Left kidney (tissue), 2 donors: ENCODE results near the gene SAMD4A. TPM values are rescaled to one million over a fixed set of nuclear protein-coding genes. Genes with fewer than 3 reads are reported as not detected.

ENCODE experiments used
- DNase-seq: peaks from one replicate; pipeline ENCODE4 v3.0.0-alpha.2; 2013
- polyA plus RNA-seq: library from polyadenylated mRNA; unstranded; fragments of 120-200 nt; gene quantifications from one replicate; pipeline ENCODE4 v1.2.1, GENCODE V29; 2013; ENCODE audit not compliant: insufficient read length

SAMD4A gene
- polyA plus RNA-seq, 1 donor = 10.1 TPM

- DNase-seq = peak; percentile 49
Observed at GRCh38 chr14:54564868-54565784, 1.8 kb upstream of the SAMD4A start.

DNA sequence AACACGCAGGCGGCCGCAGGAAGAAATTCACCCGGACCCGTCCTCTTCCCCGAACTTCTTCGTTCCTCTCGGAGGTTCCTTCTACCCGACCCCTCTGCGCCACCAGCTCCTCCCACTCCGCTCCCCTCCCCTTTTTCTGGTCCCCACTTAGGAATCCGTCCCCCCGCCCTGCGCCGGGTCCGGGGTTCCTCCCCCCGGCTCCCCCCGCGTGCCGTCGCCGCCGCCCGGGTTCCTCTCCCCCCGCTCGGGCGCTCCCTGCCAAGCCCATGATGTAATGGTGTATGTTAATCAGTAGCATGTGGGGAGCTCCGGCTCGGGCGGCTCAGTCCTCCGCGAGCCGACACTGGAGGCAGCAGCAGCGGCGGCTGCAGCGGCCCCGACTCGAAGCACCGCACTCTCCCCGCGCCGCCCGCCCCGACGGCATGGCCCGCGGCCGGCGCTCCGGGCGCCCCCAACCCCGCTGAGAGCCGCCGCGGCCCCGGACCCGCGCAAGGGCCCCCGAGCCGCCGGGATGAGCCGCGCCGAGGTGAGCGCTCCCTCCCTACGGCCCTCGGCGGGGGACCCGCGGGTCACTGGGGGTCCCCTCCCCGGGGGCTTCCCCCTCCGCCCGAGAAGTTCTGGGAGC is 1.0 kb upstream of the SAMD4A start:
- DNase-seq = peak; percentile 90

- DNase-seq = no peak
Observed at GRCh38 chr14:54567224-54567638, 303 bp downstream of the SAMD4A start.

GRCh38 chr14:54567639-54568561 is 972 bp downstream of the SAMD4A start:
- DNase-seq = peak; percentile 49

DNA sequence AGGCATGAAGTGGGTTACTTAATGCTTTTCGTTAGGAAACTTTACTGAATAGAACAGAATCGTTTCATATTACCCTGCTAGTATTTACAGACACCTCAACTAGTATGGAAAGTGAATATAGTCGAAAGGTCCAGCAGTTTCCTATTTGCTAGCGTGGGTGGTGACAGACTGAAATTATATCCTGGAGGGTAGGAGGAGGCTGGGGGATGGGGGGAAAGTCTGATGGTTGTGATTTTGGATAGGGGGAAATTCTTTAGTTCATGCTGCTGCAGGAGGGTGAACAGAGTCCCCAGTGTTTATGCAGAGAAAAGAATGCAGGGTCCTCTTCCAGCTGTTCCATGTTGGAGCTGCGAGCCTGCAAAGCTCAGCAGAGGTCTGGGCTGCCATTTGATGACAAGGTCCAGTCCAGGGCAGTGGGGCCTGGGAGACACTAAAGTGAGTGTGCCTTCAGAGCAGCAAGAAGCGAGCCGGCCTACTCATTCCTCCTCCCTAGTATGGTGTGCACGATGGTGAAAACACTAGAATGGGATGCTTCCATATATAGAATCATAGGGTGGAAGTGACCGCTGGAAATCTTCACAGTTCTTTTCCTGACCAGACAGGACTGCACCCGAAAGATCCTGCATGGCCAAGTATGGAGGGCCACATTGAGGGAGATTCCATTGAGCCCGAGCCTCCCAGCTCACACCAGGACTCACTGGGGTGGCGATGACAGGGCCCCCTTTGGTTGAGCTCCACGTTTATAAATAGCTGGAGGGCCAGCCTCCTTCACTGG is 2.1 kb downstream of the SAMD4A start:
- peak; percentile 39 for DNase-seq

DNA sequence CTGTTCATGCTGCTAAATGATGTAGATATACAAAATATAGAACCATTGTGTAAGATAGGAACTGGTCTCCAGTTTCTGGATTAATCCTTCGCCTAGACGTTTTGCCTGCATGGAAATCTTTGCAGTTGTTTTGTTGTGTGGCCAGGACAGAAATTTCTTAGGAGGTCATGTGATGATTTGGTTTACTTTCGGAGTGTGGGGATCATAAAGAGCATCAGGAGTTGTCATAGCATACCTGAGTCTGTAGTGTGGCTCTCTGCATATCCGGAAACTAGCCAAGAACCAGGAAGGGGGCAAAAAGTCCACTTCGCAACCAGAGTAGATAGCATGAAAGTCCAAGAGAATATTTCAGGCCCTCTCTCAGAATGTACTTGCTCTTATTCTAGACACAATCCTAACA is 3.1 kb downstream of the SAMD4A start:
- no peak for DNase-seq

GRCh38 chr14:54570631-54571415 is 3.9 kb downstream of the SAMD4A start:
- no peak for DNase-seq

- no peak for DNase-seq
Observed at GRCh38 chr14:54572316-54572715, 5.4 kb downstream of the SAMD4A start.

- DNase-seq = no peak
Observed at GRCh38 chr14:54574528-54574927, 7.6 kb downstream of the SAMD4A start.

GRCh38 chr14:54577494-54577893 is 10.6 kb downstream of the SAMD4A start:
- DNase-seq = no peak

DNA sequence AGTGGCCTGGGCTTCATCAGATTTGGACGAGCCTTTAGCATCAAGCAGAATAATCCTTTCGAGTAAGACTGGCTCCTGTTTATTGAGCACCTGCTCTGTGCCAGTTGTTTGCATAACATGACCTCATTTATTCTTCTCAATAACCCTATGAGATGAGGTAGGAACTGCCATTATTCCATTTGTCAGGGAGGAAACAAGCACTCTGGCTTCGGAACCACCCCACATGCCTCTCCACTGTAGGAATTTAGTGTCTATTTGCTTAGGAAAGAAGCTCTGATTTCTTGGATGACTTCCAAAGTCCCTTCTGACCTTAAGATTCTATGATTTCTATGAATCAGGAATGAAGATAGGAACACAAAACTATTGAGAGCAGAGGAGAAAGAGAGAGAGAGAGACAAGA is 11.0 kb downstream of the SAMD4A start:
- DNase-seq = no peak

GRCh38 chr14:54579621-54580020 is 12.7 kb downstream of the SAMD4A start:
- DNase-seq = no peak

DNA sequence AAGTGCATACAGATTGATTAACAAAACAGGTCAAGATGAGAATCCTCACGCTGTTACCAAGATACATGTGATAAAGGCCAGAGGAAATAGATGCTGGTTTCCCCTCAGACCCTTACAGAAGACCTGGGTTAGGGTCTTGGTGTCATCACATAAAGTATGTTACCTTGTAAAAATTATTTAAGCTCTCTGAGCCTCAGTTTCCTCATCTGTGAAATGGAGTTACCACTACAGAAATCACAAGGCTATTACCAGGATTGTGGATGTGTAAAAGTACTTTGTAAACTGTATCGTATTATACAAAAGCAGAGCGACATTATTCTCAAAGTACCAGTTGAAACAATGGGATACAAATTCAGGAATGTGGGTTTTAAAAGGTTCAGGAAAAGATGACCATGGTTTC is 14.0 kb downstream of the SAMD4A start:
- no peak for DNase-seq

DNA sequence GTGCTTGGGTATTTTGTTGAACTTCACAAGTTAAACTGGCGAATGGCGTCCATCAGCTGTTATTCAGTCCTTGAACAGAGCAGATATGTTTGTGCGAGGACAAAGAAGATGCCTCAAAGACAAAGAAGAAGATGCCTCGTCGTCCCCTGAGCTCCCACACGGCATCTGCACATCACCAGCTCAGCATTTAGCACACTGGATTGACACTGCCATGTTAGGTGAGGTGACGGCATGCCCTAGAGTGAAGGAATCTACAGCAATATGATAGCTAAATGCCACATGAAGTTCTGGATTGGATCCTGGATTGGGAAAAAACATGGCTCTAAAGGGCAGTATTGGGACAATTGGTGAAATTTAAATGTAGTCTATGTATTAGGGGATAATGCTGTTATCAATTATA is 15.4 kb downstream of the SAMD4A start:
- no peak for DNase-seq

- no peak for DNase-seq
Observed at GRCh38 chr14:54584097-54584496, 17.2 kb downstream of the SAMD4A start.

DNA sequence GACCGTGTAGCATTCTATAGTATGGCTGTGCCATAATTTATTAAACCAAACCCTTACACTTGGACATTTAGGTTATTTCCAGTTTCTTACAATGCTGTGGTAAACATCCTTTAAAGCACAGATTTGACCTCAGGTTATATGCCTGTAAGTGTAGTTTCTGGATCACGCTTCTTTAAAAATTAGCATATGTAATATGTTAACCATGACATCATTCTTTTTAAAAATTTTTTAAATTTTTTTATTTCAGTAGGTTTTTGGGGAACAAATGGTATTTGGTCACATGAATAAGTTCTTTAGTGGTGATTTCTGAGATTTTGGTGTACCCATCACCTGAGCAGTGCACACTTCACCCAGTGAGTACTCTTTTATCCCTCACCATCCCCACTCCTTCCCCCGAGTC is 18.3 kb downstream of the SAMD4A start:
- no peak for DNase-seq

GRCh38 chr14:54589076-54589475 is 22.1 kb downstream of the SAMD4A start:
- no peak for DNase-seq

GRCh38 chr14:54589843-54590242 is 22.9 kb downstream of the SAMD4A start:
- DNase-seq = no peak

DNA sequence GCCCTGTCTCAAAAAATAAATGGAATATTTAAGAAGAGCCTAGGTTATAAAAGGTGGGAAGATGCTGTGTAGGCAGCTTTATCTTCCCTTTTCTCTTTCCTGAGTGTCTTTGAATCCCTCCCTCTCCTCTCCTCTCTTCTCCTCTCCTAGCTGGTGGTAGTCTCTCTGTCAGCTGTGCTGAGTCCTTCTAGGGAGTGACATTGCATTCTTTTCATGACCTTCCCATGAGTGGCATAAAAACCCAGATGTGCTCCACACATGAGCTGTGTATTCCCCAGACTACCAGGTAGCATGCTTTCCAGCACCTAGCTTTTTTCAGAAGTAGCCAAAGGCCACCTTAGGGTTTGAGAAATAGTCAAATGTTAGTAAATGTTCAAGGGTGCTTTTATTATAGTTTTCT is 23.6 kb downstream of the SAMD4A start:
- no peak for DNase-seq

DNA sequence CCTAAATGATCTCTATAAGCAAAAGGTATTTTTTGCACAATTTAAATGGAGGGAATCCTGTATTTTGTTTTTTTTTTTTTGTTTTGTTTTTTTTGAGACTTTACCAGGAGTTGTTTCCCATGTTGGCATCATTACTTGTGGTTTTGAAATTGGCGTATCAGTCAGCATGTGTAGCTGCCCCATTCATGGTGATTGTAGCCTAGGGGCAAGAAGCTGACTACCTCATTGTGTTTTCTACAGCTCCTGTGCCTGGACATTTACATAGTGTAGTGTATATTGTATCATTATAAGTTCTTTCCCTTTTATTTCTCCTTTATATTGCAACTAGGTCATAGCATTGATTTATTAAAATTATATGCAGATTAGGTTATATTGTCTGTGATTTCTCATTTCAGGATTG is 24.5 kb downstream of the SAMD4A start:
- DNase-seq = no peak

DNA sequence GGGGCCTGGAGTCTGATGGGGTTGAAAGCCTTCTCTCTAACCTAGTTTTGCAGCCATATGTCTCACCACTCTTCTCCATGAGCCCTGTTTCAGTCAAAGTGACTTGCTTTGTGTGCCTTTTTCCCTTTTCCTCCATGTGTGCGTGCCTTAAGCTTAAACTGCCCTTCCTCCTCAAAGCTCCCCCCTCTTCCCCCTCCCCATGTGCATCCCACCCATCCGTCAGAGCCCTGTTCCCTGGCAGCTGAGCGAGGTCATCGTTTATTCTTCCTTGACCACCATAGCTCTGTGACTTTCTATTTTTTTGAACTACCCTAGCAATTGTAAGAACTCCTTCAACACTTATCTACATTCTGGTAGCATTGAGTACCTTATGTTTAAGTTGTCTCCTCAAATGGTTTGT is 24.9 kb downstream of the SAMD4A start:
- DNase-seq = no peak
